Smooth muscle cell (in vitro differentiated cells): ENCODE data around the gene VPS29. TPM values are rescaled to one million over a fixed set of nuclear protein-coding genes. Genes with fewer than 3 reads are reported as not detected.

ENCODE experiments used
- DNase-seq: peaks from one replicate; lab custom pipeline; 2025; ENCODE audit not compliant: unreplicated experiment; lab: John Stamatoyannopoulos, UW
- H2AFZ ChIP-seq: fragments of 200-600 bp; sonication (generic); 2 replicates; pipeline ENCODE4 v1.6.0; 2016; ENCODE audit warnings: antibody characterized with exemption, low read depth, mild to moderate bottlenecking
- H3F3A ChIP-seq: fragments of 200-600 bp; sonication (generic); 2 replicates; pipeline ENCODE4 v1.6.0; 2017; ENCODE audit warnings: antibody characterized with exemption, low read depth
- H3K27ac ChIP-seq: fragments of 200-600 bp; sonication (generic); 2 replicates; pipeline ENCODE4 v1.5.1; 2016; ENCODE audit warnings: low read depth, mild to moderate bottlenecking
- H3K27me3 ChIP-seq: fragments of 200-600 bp; sonication (generic); 2 replicates; pipeline ENCODE4 v1.6.1; 2016; ENCODE audit warnings: low read depth, mild to moderate bottlenecking
- H3K36me3 ChIP-seq: fragments of 200-600 bp; sonication (generic); 2 replicates; pipeline ENCODE4 v1.5.1; 2016; ENCODE audit warnings: low read depth
- H3K4me1 ChIP-seq: fragments of 200-600 bp; sonication (generic); 2 replicates; pipeline ENCODE4 v1.5.1; 2016; ENCODE audit warnings: low read depth
- H3K4me2 ChIP-seq: fragments of 200-600 bp; sonication (generic); 2 replicates; pipeline ENCODE4 v1.6.0; 2016; ENCODE audit warnings: mild to moderate bottlenecking
- H3K4me3 ChIP-seq: fragments of 200-600 bp; sonication (generic); 2 replicates; pipeline ENCODE4 v1.5.1; 2016; ENCODE audit warnings: mild to moderate bottlenecking
- H3K79me2 ChIP-seq: fragments of 200-600 bp; sonication (generic); 2 replicates; pipeline ENCODE4 v1.6.0; 2016; ENCODE audit warnings: low read depth, mild to moderate bottlenecking
- H3K9ac ChIP-seq: fragments of 200-600 bp; sonication (generic); 2 replicates; pipeline ENCODE4 v1.6.0; 2016; ENCODE audit warnings: low read depth
- H3K9me3 ChIP-seq: fragments of 200-600 bp; sonication (generic); replicated peaks from 2 replicates; pipeline ENCODE4 v1.5.1; 2016; ENCODE audit warnings: low read depth
- H4K20me1 ChIP-seq: fragments of 200-600 bp; sonication (generic); 2 replicates; pipeline ENCODE4 v1.6.0; 2016; ENCODE audit warnings: low read depth
- CTCF ChIP-seq: fragments of 200-600 bp; sonication (generic); IDR thresholded peaks from 2 replicates; pipeline ENCODE4 v1.5.1; 2017; ENCODE audit warnings: borderline replicate concordance, mild to moderate bottlenecking, antibody characterized with exemption; ENCODE audit not compliant: insufficient read depth, poor library complexity, severe bottlenecking
- WGBS: methylation state at CpG from one replicate; pipeline ENCODE4 v1.1.7; 2016; ENCODE audit warnings: low lambda C conversion rate; 5-methylcytosine and 5-hydroxymethylcytosine counted together
- polyA plus RNA-seq: library from polyadenylated mRNA; unstranded; fragments of >200 nt; fragmentation: Nextera tagmentation; extraction: Ambion mirVana; gene quantifications from 2 replicates; pipeline ENCODE4 v1.2.1, GENCODE V29; 2016
- total RNA-seq: library from RNA; depleted of rRNA; stranded (reverse); fragments of >200 nt; gene quantifications from 2 replicates; pipeline ENCODE4 v1.2.3, GENCODE V29; 2014

VPS29 gene
- 72.9 and 85.1 TPM in 2 replicates for total RNA-seq
- 136 TPM in 2 replicates for polyA plus RNA-seq

GRCh38 chr12:110501752-110502738 is at the start of gene VPS29, which contains the start of gene RAD9B:
Gene VPS29 (minus strand): TSS chr12:110502111. CDS start chr12:110502051, 60 bp downstream.
Gene RAD9B (plus strand): TSS chr12:110502331. CDS start chr12:110502338, 7 bp downstream.
- no peak for TF ChIP-seq CTCF
- peak; percentile 81 for DNase-seq
- peaks cover 19% of the 10 kb centered on the region for H4K20me1 ChIP-seq
- peak within 1 kb of the TSS; percentile 85 for H2AFZ ChIP-seq
- H3F3A ChIP-seq = peaks cover 4% of the 10 kb centered on the region
- WGBS = 14% methylated on average over 61 of the region's 61 CpGs
- H3K27ac ChIP-seq = peak within 1 kb of the TSS; percentile 61
- H3K27me3 ChIP-seq = no peaks in the 10 kb centered on the region
- H3K79me2 ChIP-seq = peaks cover 45% of the 10 kb centered on the region
- H3K4me1 ChIP-seq = peaks cover 9% of the 10 kb centered on the region
- no peaks in the 10 kb centered on the region for H3K36me3 ChIP-seq
- H3K9me3 ChIP-seq = no peaks in the 10 kb centered on the region
- peak within 1 kb of the TSS; percentile 76 for H3K4me3 ChIP-seq
- H3K4me2 ChIP-seq = peak within 1 kb of the TSS; percentile 87
- H3K9ac ChIP-seq = peak within 1 kb of the TSS; percentile 84

GRCh38 chr12:110550981-110551380 is 49.1 kb upstream of the VPS29 start:
- TF ChIP-seq CTCF = no peak
- H3F3A ChIP-seq = peaks cover 9% of the 10 kb centered on the region
- peaks cover 67% of the 10 kb centered on the region for H4K20me1 ChIP-seq
- H3K27me3 ChIP-seq = no peaks in the 10 kb centered on the region
- peaks cover 3% of the 10 kb centered on the region for H3K4me1 ChIP-seq
- DNase-seq = no peak
- H3K9ac ChIP-seq = no peak overlapping the region
- no peak overlapping the region for H3K27ac ChIP-seq
- H3K4me2 ChIP-seq = no peak overlapping the region
- H3K36me3 ChIP-seq = no peaks in the 10 kb centered on the region
- no peak overlapping the region for H3K4me3 ChIP-seq
- no peaks in the 10 kb centered on the region for H3K9me3 ChIP-seq
- 96% methylated on average over 4 of the region's 4 CpGs for WGBS
- no peak overlapping the region for H2AFZ ChIP-seq
- peaks cover 16% of the 10 kb centered on the region for H3K79me2 ChIP-seq

GRCh38 chr12:110549716-110550115 is 47.8 kb upstream of the VPS29 start:
- H3K4me3 ChIP-seq = no peak overlapping the region
- peaks cover 8% of the 10 kb centered on the region for H3F3A ChIP-seq
- no peaks in the 10 kb centered on the region for H3K4me1 ChIP-seq
- TF ChIP-seq CTCF = no peak
- H3K9ac ChIP-seq = no peak overlapping the region
- H2AFZ ChIP-seq = no peak overlapping the region
- no peaks in the 10 kb centered on the region for H3K27me3 ChIP-seq
- WGBS = 95% methylated on average over 2 of the region's 2 CpGs
- H3K4me2 ChIP-seq = no peak overlapping the region
- peaks cover 67% of the 10 kb centered on the region for H4K20me1 ChIP-seq
- no peaks in the 10 kb centered on the region for H3K36me3 ChIP-seq
- H3K79me2 ChIP-seq = peaks cover 13% of the 10 kb centered on the region
- no peak for DNase-seq
- no peaks in the 10 kb centered on the region for H3K9me3 ChIP-seq
- no peak overlapping the region for H3K27ac ChIP-seq
